ENCODE measurements around the gene ALDH1A3.

Gene ALDH1A3

GRCh38 chr15:100923076-100923475 lies 43.4 kb downstream of the ALDH1A3 start:
- no peak for DNase-seq (ENCODE audit: extremely low read depth in 1 of 2, low read depth in 1 of 2)

DNA sequence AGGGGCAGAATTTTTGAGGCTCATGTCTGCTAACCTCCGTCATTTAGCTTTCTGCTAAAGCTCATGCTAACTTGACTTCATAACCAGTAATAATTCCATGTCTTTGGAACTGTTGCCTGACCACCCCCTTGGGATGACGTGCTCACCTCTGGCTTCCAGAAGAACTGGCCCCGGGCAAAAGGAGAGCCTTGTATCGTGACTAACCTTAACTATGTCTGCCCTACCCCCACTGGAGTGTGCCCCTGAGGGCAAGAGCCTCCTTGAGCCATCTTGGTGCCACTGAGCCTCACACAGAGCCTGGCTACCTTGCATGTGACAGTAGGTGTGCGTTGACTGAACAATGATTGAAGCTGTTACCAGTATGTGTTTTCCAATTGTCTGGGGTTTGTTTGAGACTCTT lies 44.3 kb downstream of the ALDH1A3 start:
- no peak for DNase-seq (ENCODE audit: extremely low read depth in 1 of 2, low read depth in 1 of 2)

DNA sequence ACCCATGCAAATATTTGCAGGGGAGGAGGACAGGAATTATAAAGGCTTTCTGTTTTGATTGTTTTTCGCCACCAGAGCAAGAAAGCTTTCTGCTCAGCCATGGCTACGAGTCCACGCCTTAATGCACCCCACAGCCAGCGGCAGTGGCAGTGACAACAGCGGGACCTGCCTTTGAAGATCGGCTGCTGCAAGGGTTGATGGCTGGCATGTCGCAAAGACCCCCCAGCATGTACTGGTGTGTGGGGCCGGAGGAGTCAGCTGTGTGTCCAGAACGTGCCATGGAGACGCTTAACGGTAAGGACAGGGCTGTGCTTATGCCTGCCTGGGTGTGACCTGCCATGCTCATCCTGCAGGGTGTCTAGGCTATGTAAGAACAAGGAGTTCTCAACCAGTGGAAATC lies 44.8 kb downstream of the ALDH1A3 start:
- no peak for DNase-seq (ENCODE audit: extremely low read depth in 1 of 2, low read depth in 1 of 2)

DNA sequence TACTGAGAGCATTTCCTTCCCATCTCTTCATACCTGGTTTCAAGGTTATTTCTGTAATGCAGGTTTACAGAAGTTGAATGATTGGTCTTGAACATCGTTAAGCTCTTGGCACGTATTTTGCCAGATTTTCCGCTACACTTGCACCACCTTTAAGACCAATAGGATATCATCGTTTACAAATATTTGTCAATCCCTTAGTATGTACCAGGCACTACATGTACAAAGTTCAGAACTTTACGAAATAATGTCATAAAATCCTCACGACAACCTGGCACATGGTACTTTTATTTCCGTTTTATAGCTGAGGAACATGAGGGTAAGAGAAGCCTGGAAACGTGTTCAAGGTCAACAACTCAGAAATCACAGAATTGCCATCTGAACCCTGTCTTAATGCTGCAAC lies 45.8 kb downstream of the ALDH1A3 start:
- no peak for DNase-seq (ENCODE audit: extremely low read depth in 1 of 2, low read depth in 1 of 2)

GRCh38 chr15:100926258-100926657 lies 46.6 kb downstream of the ALDH1A3 start:
- DNase-seq (ENCODE audit: extremely low read depth in 1 of 2, low read depth in 1 of 2), result no peak

- DNase-seq (ENCODE audit: extremely low read depth in 1 of 2, low read depth in 1 of 2), result no peak
Observed at GRCh38 chr15:100926971-100927756, 47.5 kb downstream of the ALDH1A3 start.

- DNase-seq (ENCODE audit: extremely low read depth in 1 of 2, low read depth in 1 of 2), result no peak
Observed at GRCh38 chr15:100928632-100929280, 49.1 kb downstream of the ALDH1A3 start.

GRCh38 chr15:100929641-100930042 lies 50.0 kb downstream of the ALDH1A3 start:
- no peak for DNase-seq (ENCODE audit: extremely low read depth in 1 of 2, low read depth in 1 of 2)

DNA sequence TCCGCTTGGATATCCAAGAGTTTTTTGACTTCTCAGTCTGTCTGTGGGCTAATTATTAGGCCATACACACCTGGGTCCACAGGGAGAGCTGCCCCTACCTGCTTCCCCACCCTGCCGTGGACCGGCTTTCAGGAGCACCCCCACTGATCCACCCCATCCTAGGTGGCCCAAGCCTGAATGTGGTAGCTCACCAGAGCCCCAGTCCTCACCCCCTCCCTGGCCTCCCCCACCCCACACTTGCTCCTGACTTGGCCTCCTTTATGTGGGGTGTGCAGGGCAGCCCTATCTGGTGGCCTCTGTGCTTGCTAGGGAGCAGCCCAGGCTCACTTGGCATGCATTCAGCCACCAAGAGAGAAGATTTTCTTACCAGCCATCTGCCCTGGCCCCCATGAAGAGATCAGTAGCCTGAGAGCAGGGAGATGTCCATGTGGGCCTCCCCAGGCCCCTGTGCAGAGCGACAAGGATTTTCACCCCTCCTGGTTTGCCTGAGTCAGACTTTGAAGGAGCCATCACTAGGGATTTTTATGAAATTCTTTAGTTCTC lies 50.7 kb downstream of the ALDH1A3 start:
- DNase-seq (ENCODE audit: extremely low read depth in 1 of 2, low read depth in 1 of 2), result no peak

DNA sequence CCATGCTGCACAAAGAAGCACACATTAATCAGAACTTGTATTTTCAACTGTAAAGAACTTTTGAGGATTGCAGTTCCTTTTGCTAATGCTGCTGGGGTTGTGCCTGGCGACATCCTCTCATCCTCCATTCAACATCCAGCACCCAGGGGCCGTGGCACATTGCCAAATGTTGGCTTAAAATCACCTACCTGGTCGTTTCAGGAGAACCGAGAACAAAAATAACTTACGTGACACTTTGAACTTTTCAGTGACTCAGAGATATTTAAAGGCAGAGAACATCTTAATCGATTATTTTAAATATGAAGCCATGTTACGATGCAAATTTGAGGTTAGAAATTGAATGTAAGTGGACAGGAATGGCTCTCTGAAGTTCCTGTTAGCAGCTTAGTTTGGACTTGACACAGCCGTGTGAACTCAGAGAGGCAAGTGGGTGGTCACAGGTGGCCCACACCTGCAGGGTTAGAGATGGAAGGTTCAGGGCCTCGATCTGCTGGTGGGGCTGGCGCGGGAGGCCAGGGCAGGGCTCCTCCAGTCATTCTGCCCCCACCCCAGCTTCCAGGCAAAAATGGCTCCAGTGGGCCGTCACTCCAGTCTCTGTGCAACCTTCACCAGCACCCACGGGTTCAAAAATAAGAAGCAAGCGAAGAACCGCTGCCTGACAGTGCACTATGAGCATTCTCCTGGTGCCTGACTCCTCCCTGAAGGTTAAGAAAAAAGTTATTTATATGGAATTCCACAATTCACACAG lies 51.7 kb downstream of the ALDH1A3 start:
- no peak for DNase-seq (ENCODE audit: extremely low read depth in 1 of 2, low read depth in 1 of 2)

GRCh38 chr15:100932676-100933348 lies 53.2 kb downstream of the ALDH1A3 start:
- DNase-seq (ENCODE audit: extremely low read depth in 1 of 2, low read depth in 1 of 2), result no peak

GRCh38 chr15:100934166-100934565 lies 54.5 kb downstream of the ALDH1A3 start:
- DNase-seq (ENCODE audit: extremely low read depth in 1 of 2, low read depth in 1 of 2), result no peak

DNA sequence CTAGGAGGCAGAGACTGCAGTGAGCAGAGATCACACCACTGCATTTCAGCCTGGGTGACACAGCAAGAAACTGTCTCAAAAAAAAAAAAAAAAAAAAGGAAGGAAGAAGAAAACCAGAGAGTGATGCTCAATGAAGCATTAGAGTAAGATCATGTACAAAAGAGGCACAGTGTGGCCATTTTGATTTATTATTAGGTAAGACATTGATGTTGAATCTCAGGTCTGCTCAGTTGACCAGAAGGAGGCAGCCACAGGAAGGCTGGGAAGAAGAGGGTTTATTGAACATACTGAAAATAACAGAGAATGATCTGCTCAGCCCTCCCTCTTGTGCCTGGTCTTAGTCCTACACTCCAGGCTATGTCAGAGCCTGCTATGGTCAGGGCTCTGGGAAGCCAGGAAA lies 55.1 kb downstream of the ALDH1A3 start:
- no peak for DNase-seq (ENCODE audit: extremely low read depth in 1 of 2, low read depth in 1 of 2)

- no peak for DNase-seq (ENCODE audit: extremely low read depth in 1 of 2, low read depth in 1 of 2)
Observed at GRCh38 chr15:100937171-100937570, 57.5 kb downstream of the ALDH1A3 start.

DNA sequence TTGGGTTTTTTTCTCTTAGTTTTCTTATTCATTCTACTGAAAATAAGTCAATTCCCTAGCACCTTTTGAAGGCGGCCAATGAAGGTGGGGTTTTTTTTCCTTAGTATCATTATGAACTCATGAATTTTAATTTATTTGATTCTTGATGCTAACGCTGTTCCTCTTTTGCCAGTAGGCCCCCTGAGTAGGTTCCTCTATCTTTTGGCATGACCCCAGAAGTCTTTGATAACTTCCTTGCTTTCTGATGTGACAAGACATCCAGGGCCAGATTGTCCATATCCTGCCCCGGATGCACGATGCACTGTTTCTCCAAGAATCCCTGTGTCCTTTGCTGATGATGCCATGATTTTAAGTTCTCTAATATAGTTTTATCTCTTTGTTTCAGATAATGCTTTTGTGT lies 60.2 kb downstream of the ALDH1A3 start:
- DNase-seq (ENCODE audit: extremely low read depth in 1 of 2, low read depth in 1 of 2), result no peak

- DNase-seq (ENCODE audit: extremely low read depth in 1 of 2, low read depth in 1 of 2), result no peak
Observed at GRCh38 chr15:100940767-100941379, 61.2 kb downstream of the ALDH1A3 start.

DNA sequence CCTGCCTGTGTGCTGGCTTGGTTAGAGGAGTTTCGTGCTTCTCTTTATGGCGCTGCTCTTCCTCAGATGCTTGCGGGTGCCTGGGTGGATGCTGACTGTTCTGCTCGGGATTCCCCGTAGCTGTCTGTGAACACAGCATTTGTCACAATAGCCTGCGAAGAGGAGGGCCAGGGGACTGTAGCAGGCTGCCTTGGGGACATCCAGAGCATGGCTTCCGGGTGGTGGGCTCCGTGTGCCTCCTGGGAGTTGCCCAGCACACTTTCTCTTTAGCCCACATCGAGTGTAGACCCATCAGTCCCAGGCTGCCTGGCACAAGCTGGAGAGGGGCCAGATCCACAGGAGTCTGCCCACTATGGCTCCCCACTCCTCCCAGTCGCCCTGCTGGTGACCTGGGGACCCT lies 61.9 kb downstream of the ALDH1A3 start:
- no peak for DNase-seq (ENCODE audit: extremely low read depth in 1 of 2, low read depth in 1 of 2)

GRCh38 chr15:100942656-100943425 lies 63.2 kb downstream of the ALDH1A3 start:
- no peak for DNase-seq (ENCODE audit: extremely low read depth in 1 of 2, low read depth in 1 of 2)

GRCh38 chr15:100944244-100944895 lies 64.7 kb downstream of the ALDH1A3 start:
- no peak for DNase-seq (ENCODE audit: extremely low read depth in 1 of 2, low read depth in 1 of 2)

Data from activated CD8-positive, alpha-beta memory T cell treated with anti-CD3 and anti-CD28 coated beads for 1 hour (primary cell).